Mammary epithelial cell (primary cell): ENCODE results near the gene DLX6.

Experiments used
- CTCF ChIP-seq, 2 donors: IDR thresholded peaks in 1 of 2; conservative IDR thresholded peaks in 1 of 2; 2 replicates each; pipeline ENCODE4 v1.5.1; 2011 to 2012; ENCODE audit warnings: inconsistent platforms in 2 of 2, low read length in 2 of 2, mild to moderate bottlenecking in 2 of 2, control low read depth in 1 of 2, low read depth in 1 of 2; ENCODE audit not compliant: insufficient read depth in 1 of 2; ENCODE audit errors: extremely low read depth in 1 of 2
- EZH2 ChIP-seq: IDR thresholded peaks from 2 replicates; pipeline ENCODE4 v1.6.1; 2012; ENCODE audit warnings: low read length, inconsistent platforms, borderline replicate concordance

- TF ChIP-seq CTCF (conservative IDR thresholded peaks at IDR 0.05 in 1 of 2, IDR thresholded peaks at IDR 0.05 in 1 of 2; ENCODE audit: extremely low read depth in 1 of 2, insufficient read depth in 1 of 2, low read depth in 1 of 2, low read length in 2 of 2) (no peak), EZH2 (no peak)
Measured at GRCh38 chr7:97021747-97022490, 16.6 kb downstream of the DLX6 start.
